Right cardiac atrium (tissue), 5 donors: Measurements from ENCODE around the gene CAMK4. TPM values are rescaled to one million over a fixed set of nuclear protein-coding genes. Genes with fewer than 3 reads are reported as not detected.

Source experiments
- ATAC-seq, 2 donors: fragments of 200-7000 bp; cut with Tn5 transposase; one replicate each; pipeline versions ENCODE4 v1.8.0 to v1.9.1; 2020; ENCODE audit warnings: moderate library complexity in 2 of 2, mild to moderate bottlenecking in 1 of 2
- DNase-seq, 3 donors: peaks; one replicate each; pipeline ENCODE4 v3.0.0-alpha.2; 2020
- H3K27ac ChIP-seq: one replicate; pipeline ENCODE4 v1.5.1; 2013; ENCODE audit warnings: mild to moderate bottlenecking, low read length, control low read depth, moderate library complexity
- H3K27me3 ChIP-seq: one replicate; pipeline ENCODE4 v1.6.1; 2013; ENCODE audit not compliant: control insufficient read depth, insufficient read depth
- H3K4me1 ChIP-seq: one replicate; pipeline ENCODE4 v1.6.1; 2013; ENCODE audit warnings: low read length; ENCODE audit not compliant: control insufficient read depth, insufficient read depth
- H3K4me3 ChIP-seq: one replicate; pipeline ENCODE4 v1.5.1; 2013; ENCODE audit warnings: low read length, control low read depth
- H3K9me3 ChIP-seq: one replicate; pipeline ENCODE4 v1.6.1; 2013; ENCODE audit warnings: low read length; ENCODE audit not compliant: control insufficient read depth
- WGBS: extraction: QIAGEN DNeasy Blood & Tissue Kit; methylation state at CpG from one replicate; pipeline ENCODE4 v1.1.7; 2013; 5-methylcytosine and 5-hydroxymethylcytosine counted together
- intact Hi-C, 4 donors: fragments of 100-400 bp; cut with DNase I; formaldehyde crosslinking; loops; one replicate each; pipeline versions ENCODE4 v1.11.0 to v1.14.0; 2022 to 2023
- polyA plus RNA-seq: library from polyadenylated mRNA; stranded (reverse); fragments of 200-250 nt; gene quantifications from one replicate; pipeline ENCODE4 v1.2.3, GENCODE V29; 2013
- total RNA-seq, 4 donors: library from RNA; stranded (reverse); fragmentation: NEBNext Ultra II Directional; extraction: Animal tissue kit (Norgen Biotek cat#: 25700); gene quantifications; one replicate each; pipeline ENCODE4 v1.2.1, GENCODE V29; 2021
- donor health status: healthy with polysubstance abuse.
- donor health status: DM: no; HTN: yes; CAD: no.
- donor health status: DM: no; HTN: no; CAD: no.
- donor health status: DM: no; HTN: yes; CAD: no; lungs with severe emphysema.
- donor health status: DM: yes; HTN: yes; CAD: no.

Gene CAMK4
- total and polyA plus RNA-seq, 5 donors, result 0.25 to 0.66 (median 0.60) TPM; not detected in 1

DNA sequence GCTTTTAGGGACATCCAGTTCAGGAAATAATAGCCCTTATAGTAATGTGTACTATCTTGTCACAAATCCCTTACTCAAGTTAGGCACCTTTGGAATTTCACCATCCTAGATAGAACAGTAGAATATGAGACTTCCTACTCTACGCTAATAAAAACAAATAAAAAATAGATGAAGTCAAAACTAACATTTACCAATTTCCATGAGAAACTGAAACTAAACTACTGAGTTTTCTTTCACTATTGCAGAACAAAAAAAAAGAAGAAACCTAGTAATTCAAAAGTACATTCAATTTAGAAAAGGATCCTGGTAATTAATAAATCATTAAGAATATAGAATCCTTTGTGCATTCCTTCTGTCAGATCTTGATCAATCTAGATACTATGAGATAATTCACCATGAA lies 274.2 kb downstream of the CAMK4 start:
- intact Hi-C loops, result no loop called here
- Histone ChIP-seq H3K4me1 (peaks cover 1% of the 10 kb centered on the region), H3K27ac (no peak overlapping the region), H3K27me3 (no peaks in the 10 kb centered on the region), H3K9me3 (no peaks in the 10 kb centered on the region), H3K4me3 (no peak overlapping the region)
- 73% methylated on average over 1 of the region's 1 CpG for WGBS
- no peak for DNase-seq
- no peak for ATAC-seq

DNA sequence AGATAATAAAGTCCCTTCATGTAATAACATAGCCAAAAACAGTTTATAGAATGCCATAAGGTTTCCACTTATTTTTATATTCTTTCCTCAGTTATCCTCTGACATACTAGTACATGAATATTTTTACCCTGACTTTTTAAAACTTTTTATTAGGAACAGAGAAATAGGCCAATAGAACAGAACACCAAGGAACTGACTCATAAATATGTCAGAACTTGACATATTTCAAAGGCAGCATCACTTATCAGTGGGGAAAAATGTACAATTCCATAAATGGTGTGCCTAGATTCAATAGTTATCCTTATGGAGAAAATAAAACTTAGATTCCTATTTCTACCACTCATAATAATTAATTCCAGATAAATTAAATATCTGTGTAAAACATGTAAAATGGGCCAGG lies 278.8 kb downstream of the CAMK4 start:
- H3K4me1 ChIP-seq, result peaks cover 1% of the 10 kb centered on the region
- no peak for DNase-seq
- H3K4me3 ChIP-seq, result no peak overlapping the region
- ATAC-seq, result no peak
- H3K27ac ChIP-seq, result no peak overlapping the region
- intact Hi-C loops, result no loop called here
- no peaks in the 10 kb centered on the region for H3K9me3 ChIP-seq
- H3K27me3 ChIP-seq, result no peaks in the 10 kb centered on the region

DNA sequence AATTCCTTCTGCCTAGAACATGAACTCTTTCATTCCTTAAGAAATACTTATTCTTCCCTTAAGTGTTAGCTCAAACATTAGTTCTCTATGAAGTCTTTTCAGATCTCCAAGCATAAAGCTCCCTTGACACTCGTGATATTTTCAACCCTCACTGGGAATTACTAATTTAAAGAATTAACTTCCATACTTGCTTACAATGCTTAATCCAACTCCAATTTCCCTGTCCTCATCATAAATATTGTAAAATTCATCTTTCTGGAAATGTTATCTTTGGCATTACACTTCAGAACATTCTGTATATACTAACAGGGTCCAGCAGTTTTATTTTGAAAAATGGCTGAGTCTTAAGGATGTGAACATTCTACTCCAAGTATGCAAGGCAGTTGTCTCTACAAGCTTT lies 280.9 kb downstream of the CAMK4 start:
- H3K4me3 ChIP-seq, result no peak overlapping the region

DNA sequence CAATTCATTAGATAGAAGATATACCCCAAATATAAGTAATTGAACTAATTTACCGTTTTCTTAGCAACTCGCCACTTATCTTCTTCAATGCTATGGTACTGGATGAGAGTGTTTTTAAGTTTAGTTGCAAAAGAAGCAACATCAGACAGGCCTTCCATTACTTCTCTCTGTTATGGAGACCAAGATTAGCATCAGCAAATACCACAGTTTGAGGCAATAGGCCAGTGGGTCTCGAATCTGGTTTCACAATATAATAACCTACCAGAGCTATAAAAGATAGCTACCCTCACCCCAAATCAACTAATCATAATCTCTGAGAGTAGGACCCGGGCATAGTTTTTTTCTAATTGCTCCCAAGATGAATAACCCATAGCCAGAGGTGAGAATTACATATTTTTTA lies 283.1 kb downstream of the CAMK4 start:
- no peak for ATAC-seq
- intact Hi-C loops, result no loop called here
- WGBS, result 93% methylated on average over 4 of the region's 4 CpGs
- H3K9me3 ChIP-seq, result no peaks in the 10 kb centered on the region
- no peaks in the 10 kb centered on the region for H3K27me3 ChIP-seq
- no peaks in the 10 kb centered on the region for H3K4me1 ChIP-seq
- DNase-seq, result no peak
- H3K4me3 ChIP-seq, result no peak overlapping the region
- H3K27ac ChIP-seq, result no peak overlapping the region

More for the DNA sequence above, 280.9 kb downstream of the CAMK4 start:
- no peak overlapping the region for H3K27ac ChIP-seq
- WGBS, result 68% methylated on average over 1 of the region's 1 CpG
- DNase-seq (no peak), ATAC-seq (no peak)
- intact Hi-C loops, result no loop called here
- no peaks in the 10 kb centered on the region for H3K4me1 ChIP-seq
- H3K27me3 ChIP-seq, result no peaks in the 10 kb centered on the region
- H3K9me3 ChIP-seq, result no peaks in the 10 kb centered on the region

DNA sequence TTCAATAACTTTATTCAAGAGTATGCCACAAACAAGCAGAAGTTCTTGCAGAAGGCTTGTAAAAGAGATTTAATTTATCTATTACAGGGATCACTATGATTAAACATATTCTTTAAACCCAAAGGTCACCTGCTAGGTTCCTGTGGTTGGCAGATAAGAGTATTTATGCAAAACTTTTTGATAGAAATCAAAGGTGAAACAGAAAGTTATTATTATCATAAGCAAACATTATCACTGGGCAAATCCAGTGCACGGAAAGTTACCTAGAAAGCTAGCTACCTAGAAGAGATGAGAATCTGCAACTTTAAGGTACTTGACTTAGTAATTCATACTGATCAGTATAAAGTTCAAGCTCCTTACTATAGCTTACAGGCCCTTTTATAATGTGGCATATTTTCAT lies 284.9 kb downstream of the CAMK4 start:
- no peak for ATAC-seq
- intact Hi-C loops, result no loop called here
- no peak overlapping the region for H3K4me3 ChIP-seq
- no peak for DNase-seq
- no peaks in the 10 kb centered on the region for H3K9me3 ChIP-seq
- H3K4me1 ChIP-seq, result no peaks in the 10 kb centered on the region
- H3K27me3 ChIP-seq, result no peaks in the 10 kb centered on the region
- WGBS, result 87% methylated on average over 1 of the region's 1 CpG
- H3K27ac ChIP-seq, result no peak overlapping the region

DNA sequence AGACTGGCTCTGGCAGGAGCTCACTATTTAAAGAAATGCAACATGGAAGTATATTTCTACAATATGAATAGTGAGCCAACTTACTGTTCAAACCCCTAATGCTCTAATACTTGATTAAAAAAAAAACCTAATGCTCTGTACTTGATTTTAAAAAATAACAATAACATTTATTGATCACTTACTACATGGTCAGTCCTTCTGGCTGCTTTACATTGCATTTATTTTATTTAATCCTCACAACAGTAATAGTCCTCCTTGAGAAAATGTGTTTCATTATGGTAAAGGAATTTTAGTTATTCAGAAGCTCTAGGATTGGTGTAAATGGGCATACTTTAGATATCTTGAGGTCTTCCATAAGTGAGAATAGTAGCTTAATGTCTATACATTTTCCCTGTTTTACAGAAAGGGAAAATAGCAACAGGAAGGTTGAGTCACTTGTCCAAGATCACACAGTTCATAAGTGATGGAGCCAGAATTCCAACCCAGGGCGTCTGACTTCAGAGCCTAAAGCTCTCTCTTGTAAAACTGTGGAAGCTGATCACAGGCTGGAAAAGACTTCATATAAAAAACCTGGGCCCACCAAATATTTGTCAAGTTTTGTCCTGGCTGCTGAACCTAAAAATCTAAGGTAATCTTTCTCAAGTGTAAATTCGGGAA lies 287.1 kb downstream of the CAMK4 start:
- WGBS, result 2% methylated on average over 2 of the region's 2 CpGs
- H3K27me3 ChIP-seq, result no peaks in the 10 kb centered on the region
- no peak overlapping the region for H3K27ac ChIP-seq
- H3K4me3 ChIP-seq, result peak overlapping the region; percentile 53
- DNase-seq (peak in 1 of 3 donors; percentile 22), ATAC-seq (no peak)
- no peaks in the 10 kb centered on the region for H3K4me1 ChIP-seq
- intact Hi-C loops, result no loop called here
- H3K9me3 ChIP-seq, result no peaks in the 10 kb centered on the region

DNA sequence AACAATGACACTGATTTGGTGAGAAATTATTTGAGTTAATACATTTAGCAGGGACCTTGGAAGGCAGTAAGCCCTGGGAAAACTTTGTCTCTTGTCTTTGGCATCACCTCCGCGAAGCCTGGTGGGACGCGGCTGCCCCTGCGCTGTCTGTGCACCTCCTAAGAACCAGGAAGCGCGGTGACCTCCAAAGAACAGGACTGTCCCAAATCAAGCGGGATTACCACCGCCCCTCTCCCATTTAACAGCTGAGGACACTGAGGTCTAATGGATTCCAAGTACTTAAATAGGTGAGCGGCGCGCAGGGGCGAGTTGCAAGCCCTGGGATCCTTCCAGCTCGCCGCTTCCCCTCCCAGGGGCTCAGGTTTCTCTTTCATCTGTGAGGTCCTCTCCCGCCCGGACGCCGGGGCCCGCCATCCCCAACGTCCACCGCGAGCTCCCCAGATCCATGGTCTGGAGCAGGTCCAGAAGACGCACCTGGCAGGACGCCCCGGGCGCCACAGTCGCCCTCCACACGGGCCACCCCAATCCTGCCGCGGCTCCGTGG lies 287.7 kb downstream of the CAMK4 start:
- Histone ChIP-seq H3K27ac (peak overlapping the region; percentile 28), H3K27me3 (no peaks in the 10 kb centered on the region), H3K4me3 (peak overlapping the region; percentile 53), H3K9me3 (no peaks in the 10 kb centered on the region), H3K4me1 (no peaks in the 10 kb centered on the region)
- DNase-seq (no peak), ATAC-seq (peak; percentile 6 to 54)
- WGBS, result under 1% methylated on average over 32 of the region's 32 CpGs
- intact Hi-C loops, result no loop called here

DNA sequence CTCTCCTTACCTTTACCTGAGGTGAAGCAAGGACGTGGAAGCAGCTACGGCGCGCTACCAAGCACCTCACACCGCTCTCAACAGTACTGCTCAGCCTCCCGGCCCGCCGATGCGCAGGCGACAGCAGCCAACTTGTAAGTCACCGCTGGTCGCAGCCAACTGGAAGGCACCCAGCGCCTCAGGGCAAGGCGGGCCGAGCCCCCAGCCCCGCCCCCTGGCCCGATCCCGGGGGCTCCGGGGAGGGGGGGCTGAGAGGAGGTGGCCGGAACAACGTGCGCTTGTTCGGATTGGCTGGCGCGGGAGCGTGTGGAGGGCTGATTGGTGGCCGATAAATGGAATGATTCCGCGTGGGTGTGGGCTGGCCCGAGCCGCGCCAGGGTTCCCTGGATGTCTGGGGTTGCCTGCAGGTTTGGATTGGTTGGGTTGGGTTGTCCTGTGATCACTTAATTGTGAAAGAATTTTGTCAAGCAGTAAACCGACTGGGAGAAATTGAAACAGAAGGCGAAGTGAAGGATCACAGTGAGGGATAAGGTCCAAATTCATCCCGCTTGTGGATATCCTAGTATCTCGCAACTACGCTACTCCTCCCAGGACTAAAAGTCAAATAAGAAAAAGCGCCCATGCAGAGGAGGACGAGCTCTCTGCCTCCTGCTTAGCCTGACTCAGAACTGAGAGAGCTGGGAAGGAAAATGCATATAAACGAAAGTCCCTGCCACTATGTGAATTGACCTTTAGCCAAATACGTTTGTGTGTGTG lies 288.4 kb downstream of the CAMK4 start, which contains the start of gene STARD4:
Gene STARD4 (minus strand): TSS at position 161 of the 756 bp plus-strand sequence. CDS start 5,102 bp downstream, outside the sequence.
- intact Hi-C loops, result no loop called here
- Histone ChIP-seq H3K9me3 (no peaks in the 10 kb centered on the region), H3K4me1 (no peaks in the 10 kb centered on the region), H3K27ac (peak within 1 kb of the TSS; percentile 91), H3K4me3 (peak within 1 kb of the TSS; percentile 53), H3K27me3 (no peaks in the 10 kb centered on the region)
- ATAC-seq, result peak; percentile 99
- WGBS, result under 1% methylated on average over 41 of the region's 41 CpGs
- peak; percentile 97 to 99 (median 98) for DNase-seq

DNA sequence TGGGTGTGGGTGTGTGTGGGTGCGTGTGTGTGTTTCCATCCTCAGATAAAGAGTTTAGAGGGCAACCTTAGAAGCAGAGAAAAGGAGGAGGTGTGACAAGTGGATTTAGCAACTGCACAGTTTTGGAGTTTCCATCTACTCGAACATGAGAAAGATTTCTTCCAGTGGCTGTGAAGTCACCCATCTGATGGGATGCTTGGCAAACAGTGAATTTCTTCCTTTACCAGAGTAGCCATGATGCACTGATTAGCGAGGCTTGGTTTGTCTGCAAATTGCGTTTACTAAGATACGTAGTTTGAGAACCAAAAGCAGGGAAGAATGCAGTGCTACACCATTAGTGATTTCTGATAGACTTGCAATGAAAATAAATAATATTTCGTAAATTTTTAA lies 288.9 kb downstream of the CAMK4 start:
- no peaks in the 10 kb centered on the region for H3K9me3 ChIP-seq
- H3K27me3 ChIP-seq, result no peaks in the 10 kb centered on the region
- peak overlapping the region; percentile 91 for H3K27ac ChIP-seq
- whole genome bisulfite sequencing, result 15% methylated on average over 6 of the region's 6 CpGs
- H3K4me3 ChIP-seq, result peak overlapping the region; percentile 53
- ATAC-seq, result peak; percentile 1 to 14
- no peaks in the 10 kb centered on the region for H3K4me1 ChIP-seq
- intact Hi-C loops, result no loop called here
- DNase-seq, result no peak

DNA sequence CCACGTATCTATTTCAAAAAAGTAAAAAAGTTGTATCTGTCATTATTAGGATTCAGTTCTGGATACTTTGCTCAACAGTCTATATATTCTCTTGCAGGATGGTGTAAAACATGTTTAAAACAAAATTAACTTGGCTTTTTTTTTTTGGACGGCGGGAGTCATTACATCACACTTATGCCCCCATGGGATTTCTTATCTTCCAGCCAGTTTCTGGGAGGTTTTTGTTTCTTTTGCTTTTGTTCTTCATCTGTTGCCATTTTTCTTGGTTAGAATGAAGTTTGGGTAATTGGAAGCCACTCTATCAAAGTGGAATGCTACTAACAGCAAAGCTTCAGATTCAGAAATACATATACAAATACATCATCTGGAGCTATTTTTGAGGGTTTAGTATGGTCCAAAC lies 289.9 kb downstream of the CAMK4 start:
- DNase-seq (no peak), ATAC-seq (no peak)
- 56% methylated on average over 3 of the region's 3 CpGs for WGBS
- no peak overlapping the region for H3K27ac ChIP-seq
- no peaks in the 10 kb centered on the region for H3K27me3 ChIP-seq
- intact Hi-C loops, result no loop called here
- H3K4me3 ChIP-seq, result no peak overlapping the region
- H3K4me1 ChIP-seq, result no peaks in the 10 kb centered on the region
- no peaks in the 10 kb centered on the region for H3K9me3 ChIP-seq

DNA sequence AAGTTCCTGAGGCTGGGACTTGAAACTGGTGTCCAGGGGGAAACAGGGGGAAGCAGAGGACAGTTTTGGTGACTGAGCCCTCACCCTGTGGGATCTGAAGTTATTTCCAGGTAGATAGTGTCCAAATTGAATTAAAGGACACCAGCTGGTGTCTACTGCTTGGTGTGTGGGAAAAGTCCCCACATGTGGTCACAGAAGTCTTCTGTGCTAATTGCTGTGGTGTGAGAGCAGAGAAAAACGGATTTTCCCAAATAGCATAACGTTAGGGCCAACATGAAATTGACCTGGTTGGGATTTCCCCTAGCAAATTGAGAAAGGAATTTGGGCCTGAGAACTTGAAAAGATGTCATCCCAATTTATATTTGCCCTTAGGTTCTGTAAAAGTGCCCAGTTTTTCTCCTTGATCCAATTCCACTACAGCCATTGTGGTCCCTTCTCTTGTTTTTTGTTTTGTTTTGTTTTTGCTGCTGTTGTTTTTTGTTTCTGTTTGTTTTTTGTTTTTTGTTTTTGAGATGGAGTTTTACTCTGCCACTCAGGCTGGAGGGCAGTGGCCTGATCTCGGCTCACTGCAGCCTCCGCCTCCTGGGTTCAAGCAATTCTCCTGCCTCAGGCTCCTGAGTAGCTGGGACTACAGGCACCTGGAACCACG lies 293.8 kb downstream of the CAMK4 start:
- Histone ChIP-seq H3K27ac (no peak overlapping the region), H3K4me1 (no peaks in the 10 kb centered on the region), H3K9me3 (no peaks in the 10 kb centered on the region), H3K4me3 (no peak overlapping the region), H3K27me3 (no peaks in the 10 kb centered on the region)
- intact Hi-C loops, result no loop called here
- no peak for DNase-seq
- no peak for ATAC-seq
- WGBS, result 95% methylated on average over 5 of the region's 5 CpGs
